Measurements from ENCODE around the gene DEAF1. TPM values are rescaled to one million over a fixed set of nuclear protein-coding genes. Genes with fewer than 3 reads are reported as not detected.

Gene DEAF1
- total RNA-seq, 4 donors from 2014 or later: 14.8 to 42.4 (median 25.2) TPM

GRCh38 chr11:627308-627576 lies 67.8 kb downstream of the DEAF1 start:
- H3K4me3 ChIP-seq: no peak overlapping the region
- intact Hi-C loops (cut with DNase I; ENCODE audit: low total_unique reads): no loop called here

GRCh38 chr11:626475-627307 lies 68.3 kb downstream of the DEAF1 start, which contains the start of gene SCT:
Gene SCT (minus strand): TSS chr11:627181. CDS start chr11:627143, 38 bp downstream.
- Histone ChIP-seq H3K27me3 (peaks cover 0 to 7% (median 4%) of the 10 kb centered on the region in 3 donors), H3K4me3 (no peak within 1 kb of the TSS), H3K36me3 (no peaks in the 10 kb centered on the region), H3K4me1 (peaks cover 12 to 31% of the 10 kb centered on the region in 2 donors), H3K27ac (peak within 1 kb of the TSS; percentile 81 to 93 (median 86)), H3K9me3 (no peaks in the 10 kb centered on the region)
- ATAC-seq: no peak
- TF ChIP-seq POLR2A (IDR thresholded peaks at IDR 0.05) (no peak), CTCF (IDR thresholded peaks at IDR 0.05 in 4 of 5, conservative IDR thresholded peaks at IDR 0.05 in 1 of 5) (no peak)
- no peak for DNase-seq
- intact Hi-C loops (cut with DNase I; ENCODE audit: low total_unique reads): no loop called here
- in situ Hi-C loops (cut with MboI; ENCODE audit: low sequenced_read_pairs in 4 of 4): no loop called here

More at GRCh38 chr11:627308-627576, 67.8 kb downstream of the DEAF1 start:
- H3K36me3 ChIP-seq: no peaks in the 10 kb centered on the region
- in situ Hi-C loops (cut with MboI; ENCODE audit: low sequenced_read_pairs in 4 of 4): no loop called here
- ATAC-seq (no peak), DNase-seq (no peak)
- H3K9me3 ChIP-seq: no peaks in the 10 kb centered on the region
- TF ChIP-seq POLR2A (IDR thresholded peaks at IDR 0.05) (no peak), CTCF (IDR thresholded peaks at IDR 0.05 in 4 of 5, conservative IDR thresholded peaks at IDR 0.05 in 1 of 5) (no peak)
- peak overlapping the region in 1 of 4 donors; percentile 93 for H3K27ac ChIP-seq
- peaks cover 12 to 31% of the 10 kb centered on the region in 2 donors for H3K4me1 ChIP-seq
- peaks cover 0 to 7% (median 4%) of the 10 kb centered on the region in 3 donors for H3K27me3 ChIP-seq

GRCh38 chr11:625636-626268 lies 69.3 kb downstream of the DEAF1 start:
- no peak for ATAC-seq
- H3K36me3 ChIP-seq: no peaks in the 10 kb centered on the region
- H3K4me1 ChIP-seq: peaks cover 12 to 31% of the 10 kb centered on the region in 2 donors
- H3K27me3 ChIP-seq: peaks cover 0 to 7% (median 4%) of the 10 kb centered on the region in 3 donors
- intact Hi-C loops (cut with DNase I; ENCODE audit: low total_unique reads): no loop called here
- no peaks in the 10 kb centered on the region for H3K9me3 ChIP-seq
- no peak overlapping the region for H3K4me3 ChIP-seq
- TF ChIP-seq CTCF (IDR thresholded peaks at IDR 0.05 in 4 of 5, conservative IDR thresholded peaks at IDR 0.05 in 1 of 5): no peak
- TF ChIP-seq POLR2A (IDR thresholded peaks at IDR 0.05): no peak
- in situ Hi-C loops (cut with MboI; ENCODE audit: low sequenced_read_pairs in 4 of 4): no loop called here
- H3K27ac ChIP-seq: no peak overlapping the region
- DNase-seq: no peak

GRCh38 chr11:624705-625635 lies 70.1 kb downstream of the DEAF1 start, which contains the start of gene CDHR5:
Gene CDHR5 (minus strand): TSS chr11:624955. CDS start chr11:624902, 53 bp downstream.
- H3K9me3 ChIP-seq: no peaks in the 10 kb centered on the region
- peaks cover 0 to 7% (median 4%) of the 10 kb centered on the region in 3 donors for H3K27me3 ChIP-seq
- intact Hi-C loops (cut with DNase I; ENCODE audit: low total_unique reads): no loop called here
- DNase-seq (no peak), ATAC-seq (no peak)
- no peak for TF ChIP-seq CTCF (IDR thresholded peaks at IDR 0.05 in 4 of 5, conservative IDR thresholded peaks at IDR 0.05 in 1 of 5)
- no peak for TF ChIP-seq POLR2A (IDR thresholded peaks at IDR 0.05)
- H3K36me3 ChIP-seq: no peaks in the 10 kb centered on the region
- in situ Hi-C loops (cut with MboI; ENCODE audit: low sequenced_read_pairs in 4 of 4): no loop called here
- peaks cover 8 to 24% of the 10 kb centered on the region in 2 donors for H3K4me1 ChIP-seq
- no peak within 1 kb of the TSS for H3K4me3 ChIP-seq
- no peak within 1 kb of the TSS for H3K27ac ChIP-seq

All from gastrocnemius medialis (tissue), 4 donors.